Bronchial epithelial cell (primary cell): ENCODE data around the gene GNAS. TPM values are rescaled to one million over a fixed set of nuclear protein-coding genes. Genes with fewer than 3 reads are reported as not detected.
A peak's percentile ranks its signal among the peaks of the same experiment; 100 is the strongest.

Source experiments
- DNase-seq: peaks from one replicate; pipeline ENCODE4 v3.0.0-alpha.2; 2010; ENCODE audit warnings: low read depth
- FAIRE-seq: peaks from 2 replicates; lab custom pipeline; 2011; peaks lifted over from hg19 to GRCh38; lab: Jason Lieb, UNC
- H3K27me3 ChIP-seq: 2 replicates; pipeline ENCODE4 v1.5.1; 2011; ENCODE audit warnings: low read length; ENCODE audit not compliant: control insufficient read depth, insufficient read depth
- H3K36me3 ChIP-seq: 2 replicates; pipeline ENCODE4 v1.5.1; 2011; ENCODE audit warnings: low read length; ENCODE audit not compliant: control insufficient read depth, insufficient read depth
- H3K4me3 ChIP-seq: 2 replicates; pipeline ENCODE4 v1.5.1; 2011; ENCODE audit warnings: mild to moderate bottlenecking, low read depth, low read length, control low read depth
- CTCF ChIP-seq: IDR thresholded peaks from 2 replicates; pipeline ENCODE4 v1.5.1; 2011; ENCODE audit warnings: mild to moderate bottlenecking, moderate library complexity, low read length, control low read depth, inconsistent platforms; ENCODE audit not compliant: insufficient read depth, severe bottlenecking
- total RNA-seq: library from RNA; depleted of rRNA; stranded (reverse); fragments of >200 nt; gene quantifications from 2 replicates; pipeline ENCODE4 v1.2.1, GENCODE V29; 2014

Gene GNAS
- total RNA-seq, 1 donor from 2014 or later, result 279 TPM

GRCh38 chr20:58890518-58891085 is 38.1 kb downstream of the GNAS start:
- FAIRE-seq, result no peak
- H3K36me3 ChIP-seq, result no peaks in the 10 kb centered on the region
- no peaks in the 10 kb centered on the region for H3K27me3 ChIP-seq
- no peak for TF ChIP-seq CTCF
- peak overlapping the region; percentile 86 for H3K4me3 ChIP-seq
- peak; percentile 23 for DNase-seq

GRCh38 chr20:58891086-58891717 is 38.7 kb downstream of the GNAS start:
- DNase-seq, result no peak
- no peak for TF ChIP-seq CTCF

GRCh38 chr20:58891718-58892140 is 39.2 kb downstream of the GNAS start:
- Histone ChIP-seq H3K36me3 (no peaks in the 10 kb centered on the region), H3K4me3 (peak overlapping the region; percentile 86), H3K27me3 (no peaks in the 10 kb centered on the region)
- FAIRE-seq, result no peak
- DNase-seq, result no peak
- no peak for TF ChIP-seq CTCF

More at GRCh38 chr20:58891086-58891717, 38.7 kb downstream of the GNAS start:
- Histone ChIP-seq H3K4me3 (peak overlapping the region; percentile 86), H3K36me3 (no peaks in the 10 kb centered on the region), H3K27me3 (no peaks in the 10 kb centered on the region)
- FAIRE-seq, result no peak

- H3K4me3 ChIP-seq, result peak overlapping the region; percentile 86
- DNase-seq (peak; percentile 15), FAIRE-seq (no peak)
- no peaks in the 10 kb centered on the region for H3K27me3 ChIP-seq
- no peaks in the 10 kb centered on the region for H3K36me3 ChIP-seq
- peak; percentile 9 for TF ChIP-seq CTCF
These were observed 39.8 kb downstream of the GNAS start for GRCh38 chr20:58892141-58892931.

DNA sequence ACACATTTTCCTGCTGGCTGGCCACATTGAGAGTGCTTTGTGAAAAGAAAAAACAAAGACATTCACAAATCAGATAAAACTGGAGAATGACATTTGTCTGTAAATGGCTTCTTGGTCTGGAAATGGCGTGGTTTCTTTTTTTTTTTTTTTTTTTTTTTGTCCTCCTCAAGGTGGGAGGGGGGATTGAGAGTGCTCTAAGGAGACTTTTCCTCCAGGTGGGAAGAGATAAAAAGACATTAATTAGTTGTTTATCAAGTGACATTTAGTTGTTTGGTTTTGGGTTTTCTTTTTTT is 40.4 kb downstream of the GNAS start:
- H3K27me3 ChIP-seq, result no peaks in the 10 kb centered on the region
- no peak for TF ChIP-seq CTCF
- no peak for DNase-seq
- FAIRE-seq, result no peak
- peaks cover 2% of the 10 kb centered on the region for H3K36me3 ChIP-seq
- peak overlapping the region; percentile 86 for H3K4me3 ChIP-seq
